K562 (cell line): Measurements from ENCODE around the gene GPRC5A.

Experiments
- JUND ChIP-seq, 2 experiments: IDR thresholded peaks; 2 replicates in 1 of 2; 3 replicates in 1 of 2; pipeline ENCODE4 v1.6.1; 2011; ENCODE audit warnings: borderline replicate concordance in 2 of 2, low read depth in 2 of 2, low read length in 2 of 2, improper control_type of control experiment in 1 of 2, missing biosample characterization in 1 of 2, missing genetic modification characterization in 1 of 2, missing genetic modification reagents in 1 of 2
- RAD21 ChIP-seq, 2 experiments: fragments of 250-450 bp in 1 of 2; fragments of 450-650 bp in 1 of 2; sonication (Bioruptor Pico) in 1 of 2; formaldehyde crosslinking in 1 of 2; IDR thresholded peaks in 1 of 2; conservative IDR thresholded peaks in 1 of 2; 2 replicates each; pipeline versions ENCODE4 v1.4.0 to v1.8.0; 2020 to 2022; ENCODE audit warnings: mild to moderate bottlenecking in 2 of 2, moderate library complexity in 1 of 2
- RFX1 ChIP-seq: fragments of 450-650 bp; IDR thresholded peaks from 2 replicates; pipeline ENCODE4 v1.6.1; 2016; ENCODE audit warnings: mild to moderate bottlenecking, moderate library complexity
- SMC3 ChIP-seq: conservative IDR thresholded peaks from 2 replicates; pipeline ENCODE4 v1.6.1; 2011; ENCODE audit warnings: low read depth, low read length, improper control_type of control experiment; ENCODE audit not compliant: insufficient read depth

DNA sequence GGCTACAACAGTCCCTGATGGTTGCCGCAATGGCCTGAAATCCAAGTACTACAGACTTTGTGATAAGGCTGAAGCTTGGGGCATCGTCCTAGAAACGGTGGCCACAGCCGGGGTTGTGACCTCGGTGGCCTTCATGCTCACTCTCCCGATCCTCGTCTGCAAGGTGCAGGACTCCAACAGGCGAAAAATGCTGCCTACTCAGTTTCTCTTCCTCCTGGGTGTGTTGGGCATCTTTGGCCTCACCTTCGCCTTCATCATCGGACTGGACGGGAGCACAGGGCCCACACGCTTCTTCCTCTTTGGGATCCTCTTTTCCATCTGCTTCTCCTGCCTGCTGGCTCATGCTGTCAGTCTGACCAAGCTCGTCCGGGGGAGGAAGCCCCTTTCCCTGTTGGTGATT, 16.9 kb downstream of the GPRC5A start:
- TF ChIP-seq SMC3 (no peak), RFX1 (no peak), RAD21 (CRISPR knock-in tag; conservative IDR thresholded peaks at IDR 0.05 in 1 of 2, IDR thresholded peaks at IDR 0.05 in 1 of 2) (no peak), JUND (IDR thresholded peaks at IDR 0.05; ENCODE audit: borderline replicate concordance, low read depth, low read length) (no peak), JUND (tag; IDR thresholded peaks at IDR 0.05; ENCODE audit: borderline replicate concordance, low read depth, low read length) (no peak)
